ENCODE measurements around the gene CHAC1.

DNA sequence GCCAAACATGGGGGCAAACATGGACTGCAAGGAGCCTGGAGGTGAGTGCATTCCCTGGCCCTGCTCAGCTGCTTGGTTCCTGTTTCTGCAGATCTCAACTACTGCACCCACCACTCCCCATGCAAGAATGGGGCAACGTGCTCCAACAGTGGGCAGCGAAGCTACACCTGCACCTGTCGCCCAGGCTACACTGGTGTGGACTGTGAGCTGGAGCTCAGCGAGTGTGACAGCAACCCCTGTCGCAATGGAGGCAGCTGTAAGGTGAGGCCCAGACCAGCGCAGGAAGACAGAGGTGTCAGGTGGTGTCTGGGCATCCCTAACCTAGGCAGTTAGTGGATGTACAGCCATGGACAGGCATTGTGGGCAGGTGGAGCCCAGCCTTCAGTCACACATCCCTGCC is 18.8 kb upstream of the CHAC1 start:
- TF ChIP-seq, protein P1, sequence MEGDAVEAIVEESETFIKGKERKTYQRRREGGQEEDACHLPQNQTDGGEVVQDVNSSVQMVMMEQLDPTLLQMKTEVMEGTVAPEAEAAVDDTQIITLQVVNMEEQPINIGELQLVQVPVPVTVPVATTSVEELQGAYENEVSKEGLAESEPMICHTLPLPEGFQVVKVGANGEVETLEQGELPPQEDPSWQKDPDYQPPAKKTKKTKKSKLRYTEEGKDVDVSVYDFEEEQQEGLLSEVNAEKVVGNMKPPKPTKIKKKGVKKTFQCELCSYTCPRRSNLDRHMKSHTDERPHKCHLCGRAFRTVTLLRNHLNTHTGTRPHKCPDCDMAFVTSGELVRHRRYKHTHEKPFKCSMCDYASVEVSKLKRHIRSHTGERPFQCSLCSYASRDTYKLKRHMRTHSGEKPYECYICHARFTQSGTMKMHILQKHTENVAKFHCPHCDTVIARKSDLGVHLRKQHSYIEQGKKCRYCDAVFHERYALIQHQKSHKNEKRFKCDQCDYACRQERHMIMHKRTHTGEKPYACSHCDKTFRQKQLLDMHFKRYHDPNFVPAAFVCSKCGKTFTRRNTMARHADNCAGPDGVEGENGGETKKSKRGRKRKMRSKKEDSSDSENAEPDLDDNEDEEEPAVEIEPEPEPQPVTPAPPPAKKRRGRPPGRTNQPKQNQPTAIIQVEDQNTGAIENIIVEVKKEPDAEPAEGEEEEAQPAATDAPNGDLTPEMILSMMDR (conservative IDR thresholded peaks at IDR 0.05), result no peak
- no peak for TF ChIP-seq EZH2 (IDR thresholded peaks at IDR 0.05; ENCODE audit: low read depth)

Data from PC-9 (cell line).